GM21619 (cell line): ENCODE measurements around the gene KRT15.

Experiments used
- ATAC-seq: cut with Tn5 transposase; IDR thresholded peaks from one replicate; pipeline ENCODE4 v1.9.1; 2021; ENCODE audit not compliant: unreplicated experiment

KRT15 gene

GRCh38 chr17:41518789-41519449 lies at the start of gene KRT15:
Gene KRT15, minus strand, starts transcription at chr17:41518890. Its CDS starts 63 bp downstream, at chr17:41518827.
- no peak for ATAC-seq

GRCh38 chr17:41567317-41567716 lies 48.6 kb upstream of the KRT15 start:
- ATAC-seq, result no peak

GRCh38 chr17:41565338-41565737 lies 46.6 kb upstream of the KRT15 start:
- no peak for ATAC-seq

GRCh38 chr17:41563607-41564170 lies 45.0 kb upstream of the KRT15 start:
- ATAC-seq, result no peak

- ATAC-seq, result no peak
Measured at GRCh38 chr17:41561554-41561953, 42.9 kb upstream of the KRT15 start.

- ATAC-seq, result no peak
Measured at GRCh38 chr17:41559548-41559947, 40.9 kb upstream of the KRT15 start.

GRCh38 chr17:41556931-41557330 lies 38.2 kb upstream of the KRT15 start:
- no peak for ATAC-seq

GRCh38 chr17:41556306-41556705 lies 37.6 kb upstream of the KRT15 start:
- ATAC-seq, result no peak

GRCh38 chr17:41555105-41555887 lies 36.6 kb upstream of the KRT15 start:
- no peak for ATAC-seq

- ATAC-seq, result no peak
Measured at GRCh38 chr17:41553987-41554680, 35.4 kb upstream of the KRT15 start.

GRCh38 chr17:41553176-41553575 lies 34.5 kb upstream of the KRT15 start:
- ATAC-seq, result no peak

GRCh38 chr17:41552455-41552854 lies 33.8 kb upstream of the KRT15 start:
- no peak for ATAC-seq

- no peak for ATAC-seq
Measured at GRCh38 chr17:41551365-41551764, 32.7 kb upstream of the KRT15 start.

GRCh38 chr17:41549596-41550039 lies 30.9 kb upstream of the KRT15 start:
- ATAC-seq, result no peak

GRCh38 chr17:41548844-41549595 lies 30.3 kb upstream of the KRT15 start:
- ATAC-seq, result peak; percentile 61

GRCh38 chr17:41547921-41548843 lies 29.5 kb upstream of the KRT15 start:
- no peak for ATAC-seq

- no peak for ATAC-seq
Measured at GRCh38 chr17:41547378-41547841, 28.7 kb upstream of the KRT15 start.

GRCh38 chr17:41546819-41547218 lies 28.1 kb upstream of the KRT15 start:
- no peak for ATAC-seq

- no peak for ATAC-seq
Measured at GRCh38 chr17:41545829-41546410, 27.2 kb upstream of the KRT15 start.
